ENCODE measurements around the gene TP53I11. TPM values are rescaled to one million over a fixed set of nuclear protein-coding genes. Genes with fewer than 3 reads are reported as not detected.

TP53I11 gene
- total and polyA plus RNA-seq, 2 experiments from 2014 or later = 23.5 to 43.9 TPM

DNA sequence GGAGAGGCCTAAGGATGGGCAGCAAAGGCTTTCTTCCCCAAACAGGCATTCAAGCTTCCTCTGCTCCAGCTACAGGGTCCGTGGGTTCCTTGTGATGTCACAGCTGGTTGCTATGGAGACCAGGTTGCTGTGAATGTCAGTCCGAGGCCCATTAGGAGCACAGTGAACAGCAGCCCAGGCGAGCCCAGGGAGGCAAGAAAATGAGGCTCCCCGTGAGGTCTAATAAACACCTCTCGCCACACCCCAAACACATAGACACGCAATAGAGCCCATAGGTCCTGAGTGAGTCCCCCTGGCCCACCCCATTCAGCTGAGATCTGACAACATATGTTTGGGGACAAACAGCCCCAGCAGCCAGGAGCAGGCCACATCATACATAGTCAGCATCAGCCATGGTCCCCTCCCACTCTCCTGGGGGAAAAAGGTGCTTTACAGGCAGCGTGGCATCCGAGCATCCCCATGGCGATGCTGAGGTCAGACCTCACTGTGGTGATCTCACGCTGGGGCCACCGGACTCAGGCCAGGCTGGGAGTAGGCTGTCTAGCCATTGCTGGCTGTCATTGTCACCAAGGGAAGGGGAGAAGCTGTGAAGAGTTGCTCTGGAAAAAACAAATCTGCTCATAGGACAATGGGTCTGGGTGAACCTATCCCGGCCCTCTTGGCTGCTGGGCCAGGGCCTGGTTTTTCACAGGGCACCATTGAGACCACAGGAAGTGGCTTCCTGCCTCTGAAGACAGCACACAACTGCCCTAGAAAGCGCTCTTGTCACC is 23.1 kb upstream of the TP53I11 start:
- DNase-seq (ENCODE audit: low spot score) = peak; percentile 41

More for the DNA sequence above, 23.1 kb upstream of the TP53I11 start:
- no peak overlapping the region for H3K4me3 Mint-ChIP-seq
- Histone ChIP-seq H3K4me1 (ENCODE audit: insufficient read depth) (peaks cover 1% of the 10 kb centered on the region; the same call in 1 of the 2 replicates), H3F3A (replicated peaks; ENCODE audit: low read depth) (0 out of 2 replicates have a peak, but pooled peaks cover 3% of the 10 kb centered on the region), H3K27me3 (ENCODE audit: insufficient read depth) (no peaks in the 10 kb centered on the region), H3K79me2 (replicated peaks; ENCODE audit: insufficient read depth) (no peaks in the 10 kb centered on the region), H2AFZ (no peak overlapping the region), H3K9me2 (ENCODE audit: insufficient read depth) (no peaks in the 10 kb centered on the region), H4K20me1 (replicated peaks; ENCODE audit: insufficient read depth) (no peaks in the 10 kb centered on the region), H3K36me3 (ENCODE audit: insufficient read depth) (no peaks in the 10 kb centered on the region), H3K27ac (ENCODE audit: low read depth) (no peak overlapping the region), H3K4me2 (no peak overlapping the region), H3K4me3 (no peak overlapping the region)
- no peaks in the 10 kb centered on the region for H3K36me3 Mint-ChIP-seq (ENCODE audit: low read depth)
- no peaks in the 10 kb centered on the region for H3K9me3 Mint-ChIP-seq
- peak; percentile 14; the same call in 1 of the 3 replicates for ATAC-seq
- H3K27ac Mint-ChIP-seq = no peak overlapping the region
- H3K27me3 Mint-ChIP-seq (ENCODE audit: insufficient read depth, low read depth, poor library complexity) = peaks cover 13% of the 10 kb centered on the region
- TF ChIP-seq, protein P1, sequence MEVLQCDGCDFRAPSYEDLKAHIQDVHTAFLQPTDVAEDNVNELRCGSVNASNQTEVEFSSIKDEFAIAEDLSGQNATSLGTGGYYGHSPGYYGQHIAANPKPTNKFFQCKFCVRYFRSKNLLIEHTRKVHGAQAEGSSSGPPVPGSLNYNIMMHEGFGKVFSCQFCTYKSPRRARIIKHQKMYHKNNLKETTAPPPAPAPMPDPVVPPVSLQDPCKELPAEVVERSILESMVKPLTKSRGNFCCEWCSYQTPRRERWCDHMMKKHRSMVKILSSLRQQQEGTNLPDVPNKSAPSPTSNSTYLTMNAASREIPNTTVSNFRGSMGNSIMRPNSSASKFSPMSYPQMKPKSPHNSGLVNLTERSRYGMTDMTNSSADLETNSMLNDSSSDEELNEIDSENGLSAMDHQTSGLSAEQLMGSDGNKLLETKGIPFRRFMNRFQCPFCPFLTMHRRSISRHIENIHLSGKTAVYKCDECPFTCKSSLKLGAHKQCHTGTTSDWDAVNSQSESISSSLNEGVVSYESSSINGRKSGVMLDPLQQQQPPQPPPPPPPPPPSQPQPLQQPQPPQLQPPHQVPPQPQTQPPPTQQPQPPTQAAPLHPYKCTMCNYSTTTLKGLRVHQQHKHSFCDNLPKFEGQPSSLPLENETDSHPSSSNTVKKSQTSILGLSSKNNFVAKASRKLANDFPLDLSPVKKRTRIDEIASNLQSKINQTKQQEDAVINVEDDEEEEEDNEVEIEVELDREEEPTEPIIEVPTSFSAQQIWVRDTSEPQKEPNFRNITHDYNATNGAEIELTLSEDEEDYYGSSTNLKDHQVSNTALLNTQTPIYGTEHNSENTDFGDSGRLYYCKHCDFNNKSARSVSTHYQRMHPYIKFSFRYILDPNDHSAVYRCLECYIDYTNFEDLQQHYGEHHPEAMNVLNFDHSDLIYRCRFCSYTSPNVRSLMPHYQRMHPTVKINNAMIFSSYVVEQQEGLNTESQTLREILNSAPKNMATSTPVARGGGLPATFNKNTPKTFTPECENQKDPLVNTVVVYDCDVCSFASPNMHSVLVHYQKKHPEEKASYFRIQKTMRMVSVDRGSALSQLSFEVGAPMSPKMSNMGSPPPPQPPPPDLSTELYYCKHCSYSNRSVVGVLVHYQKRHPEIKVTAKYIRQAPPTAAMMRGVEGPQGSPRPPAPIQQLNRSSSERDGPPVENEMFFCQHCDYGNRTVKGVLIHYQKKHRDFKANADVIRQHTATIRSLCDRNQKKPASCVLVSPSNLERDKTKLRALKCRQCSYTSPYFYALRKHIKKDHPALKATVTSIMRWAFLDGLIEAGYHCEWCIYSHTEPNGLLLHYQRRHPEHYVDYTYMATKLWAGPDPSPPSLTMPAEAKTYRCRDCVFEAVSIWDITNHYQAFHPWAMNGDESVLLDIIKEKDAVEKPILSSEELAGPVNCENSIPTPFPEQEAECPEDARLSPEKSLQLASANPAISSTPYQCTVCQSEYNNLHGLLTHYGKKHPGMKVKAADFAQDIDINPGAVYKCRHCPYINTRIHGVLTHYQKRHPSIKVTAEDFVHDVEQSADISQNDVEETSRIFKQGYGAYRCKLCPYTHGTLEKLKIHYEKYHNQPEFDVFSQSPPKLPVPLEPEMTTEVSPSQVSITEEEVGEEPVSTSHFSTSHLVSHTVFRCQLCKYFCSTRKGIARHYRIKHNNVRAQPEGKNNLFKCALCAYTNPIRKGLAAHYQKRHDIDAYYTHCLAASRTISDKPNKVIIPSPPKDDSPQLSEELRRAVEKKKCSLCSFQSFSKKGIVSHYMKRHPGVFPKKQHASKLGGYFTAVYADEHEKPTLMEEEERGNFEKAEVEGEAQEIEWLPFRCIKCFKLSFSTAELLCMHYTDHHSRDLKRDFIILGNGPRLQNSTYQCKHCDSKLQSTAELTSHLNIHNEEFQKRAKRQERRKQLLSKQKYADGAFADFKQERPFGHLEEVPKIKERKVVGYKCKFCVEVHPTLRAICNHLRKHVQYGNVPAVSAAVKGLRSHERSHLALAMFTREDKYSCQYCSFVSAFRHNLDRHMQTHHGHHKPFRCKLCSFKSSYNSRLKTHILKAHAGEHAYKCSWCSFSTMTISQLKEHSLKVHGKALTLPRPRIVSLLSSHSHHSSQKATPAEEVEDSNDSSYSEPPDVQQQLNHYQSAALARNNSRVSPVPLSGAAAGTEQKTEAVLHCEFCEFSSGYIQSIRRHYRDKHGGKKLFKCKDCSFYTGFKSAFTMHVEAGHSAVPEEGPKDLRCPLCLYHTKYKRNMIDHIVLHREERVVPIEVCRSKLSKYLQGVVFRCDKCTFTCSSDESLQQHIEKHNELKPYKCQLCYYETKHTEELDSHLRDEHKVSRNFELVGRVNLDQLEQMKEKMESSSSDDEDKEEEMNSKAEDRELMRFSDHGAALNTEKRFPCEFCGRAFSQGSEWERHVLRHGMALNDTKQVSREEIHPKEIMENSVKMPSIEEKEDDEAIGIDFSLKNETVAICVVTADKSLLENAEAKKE (CRISPR knock-in tag; IDR thresholded peaks at IDR 0.05) = no peak
- peaks cover 15% of the 10 kb centered on the region for H3K4me1 Mint-ChIP-seq

All from GM23338 (cell line).